Endothelial cell of umbilical vein (primary cell): ENCODE data around the gene NODAL. TPM values are rescaled to one million over a fixed set of nuclear protein-coding genes. Genes with fewer than 3 reads are reported as not detected.

Source experiments
- BruUV-seq: library from RNA; stranded (reverse); fragments of 400-500 nt; replicated peaks from 2 replicates; lab custom pipeline; 2021; lab: Mats Ljungman, UMichigan
- CTCF ChIA-PET: fragments of 300-600, 350-600 bp; sonication (Branson Sonifier 250); formaldehyde crosslinking; loops from one replicate; lab custom pipeline; 2021; ENCODE audit warnings: antibody characterized with exemption, inconsistent platforms; lab: Charles Lee
- POLR2A ChIA-PET: fragments of 300-600, 350-600 bp; sonication (Branson Sonifier 250); formaldehyde crosslinking; loops from one replicate; lab custom pipeline; 2021; ENCODE audit warnings: antibody characterized with exemption, inconsistent platforms; lab: Charles Lee
- DNase-seq: peaks from one replicate; pipeline ENCODE4 v3.0.0-alpha.2; 2011; ENCODE audit warnings: low read depth, low spot score
- FAIRE-seq: peaks from 2 replicates; lab custom pipeline; 2011; peaks lifted over from hg19 to GRCh38; lab: Jason Lieb, UNC
- H2AFZ ChIP-seq: 2 replicates; pipeline ENCODE4 v1.6.0; 2012; ENCODE audit warnings: low read depth, low read length, control low read depth, inconsistent platforms
- H3K27ac ChIP-seq: 2 replicates; pipeline ENCODE4 v1.5.1; 2011; ENCODE audit warnings: low read depth, mild to moderate bottlenecking, control low read depth, low read length, moderate library complexity; ENCODE audit not compliant: insufficient read depth
- H3K27me3 ChIP-seq, 2 experiments: 2 replicates each; pipeline versions ENCODE4 v1.6.0 to v1.6.1; 2011; ENCODE audit warnings: low read length in 2 of 2, mixed read lengths in 1 of 2; ENCODE audit not compliant: control insufficient read depth in 2 of 2, insufficient read depth in 2 of 2
- H3K36me3 ChIP-seq, 2 experiments: 2 replicates in 1 of 2; 3 replicates in 1 of 2; pipeline ENCODE4 v1.5.1; 2011; ENCODE audit warnings: low read length in 2 of 2, mild to moderate bottlenecking in 1 of 2, moderate library complexity in 1 of 2; ENCODE audit not compliant: control insufficient read depth in 2 of 2, insufficient read depth in 2 of 2; ENCODE audit errors: extremely low read depth in 1 of 2
- H3K4me1 ChIP-seq: 3 replicates; pipeline ENCODE4 v1.5.1; 2011; ENCODE audit warnings: mild to moderate bottlenecking, low read length; ENCODE audit not compliant: control insufficient read depth, insufficient read depth; ENCODE audit errors: extremely low read depth
- H3K4me2 ChIP-seq: 2 replicates; pipeline ENCODE4 v1.6.1; 2011; ENCODE audit warnings: low read length, control low read depth, mixed read lengths; ENCODE audit not compliant: insufficient read depth
- H3K4me3 ChIP-seq, 3 experiments: fragments of 200-600 bp in 1 of 3; sonication (generic), shearing (Covaris generic) in 1 of 3; replicated peaks in 1 of 3; 2 replicates each; pipeline ENCODE4 v1.5.1; 2011 to 2016; ENCODE audit warnings: control low read depth in 3 of 3, low read length in 3 of 3, mild to moderate bottlenecking in 2 of 3, inconsistent platforms in 1 of 3, low read depth in 1 of 3, moderate library complexity in 1 of 3; ENCODE audit not compliant: insufficient read depth in 1 of 3
- H3K79me2 ChIP-seq: 2 replicates; pipeline ENCODE4 v1.6.0; 2012; ENCODE audit warnings: low read length, inconsistent platforms; ENCODE audit not compliant: control insufficient read depth, insufficient read depth
- H3K9ac ChIP-seq: replicated peaks from 2 replicates; pipeline ENCODE3; 2011; ENCODE audit warnings: low read length, control low read depth; ENCODE audit not compliant: insufficient read depth; ENCODE audit errors: extremely low read depth
- H3K9me1 ChIP-seq: replicated peaks from 3 replicates; pipeline ENCODE4 v1.6.0; 2011; ENCODE audit warnings: mild to moderate bottlenecking, low read length; ENCODE audit not compliant: control insufficient read depth, insufficient read depth; ENCODE audit errors: extremely low read depth
- H3K9me3 ChIP-seq: replicated peaks from 2 replicates; pipeline ENCODE4 v1.5.1; 2012; ENCODE audit warnings: low read length, inconsistent platforms; ENCODE audit not compliant: control insufficient read depth, insufficient read depth
- H4K20me1 ChIP-seq: replicated peaks from 2 replicates; pipeline ENCODE3; 2011; ENCODE audit warnings: mild to moderate bottlenecking, low read length; ENCODE audit not compliant: control insufficient read depth, insufficient read depth; ENCODE audit errors: extremely low read depth
- CTCF ChIP-seq, 2 donors: IDR thresholded peaks; 1 replicate in 1 of 2; 2 replicates in 1 of 2; pipeline ENCODE4 v1.5.1; 2011; ENCODE audit warnings: low read length in 2 of 2, mild to moderate bottlenecking in 2 of 2, moderate library complexity in 2 of 2, control low read depth in 1 of 2, inconsistent platforms in 1 of 2, low read depth in 1 of 2; ENCODE audit not compliant: insufficient read depth in 1 of 2; ENCODE audit errors: extremely low read depth in 1 of 2
- EZH2 ChIP-seq: IDR thresholded peaks from 2 replicates; pipeline ENCODE4 v1.6.1; 2012; ENCODE audit warnings: borderline replicate concordance, low read depth, mild to moderate bottlenecking, moderate library complexity, low read length, inconsistent platforms; ENCODE audit not compliant: severe bottlenecking
- FOS ChIP-seq: IDR thresholded peaks from 2 replicates; pipeline ENCODE4 v1.6.1; 2011; ENCODE audit warnings: mild to moderate bottlenecking, low read length, moderate library complexity, borderline replicate concordance; ENCODE audit not compliant: insufficient read depth
- GATA2 ChIP-seq: IDR thresholded peaks from 2 replicates; pipeline ENCODE4 v1.7.0; 2011; ENCODE audit warnings: low read depth, mild to moderate bottlenecking, moderate library complexity, mixed read lengths, low read length; ENCODE audit not compliant: insufficient read length, insufficient read depth
- MYC ChIP-seq: IDR thresholded peaks from one replicate; pipeline ENCODE4 v1.6.1; 2011; ENCODE audit warnings: mild to moderate bottlenecking, low read depth, low read length
- POLR2A ChIP-seq: IDR thresholded peaks from 2 replicates; pipeline ENCODE4 v1.6.1; 2012; ENCODE audit warnings: low read depth, mild to moderate bottlenecking, control low read depth, low read length
- POLR2AphosphoS5 ChIP-seq: IDR thresholded peaks from 2 replicates; pipeline ENCODE4 v1.6.1; 2012; ENCODE audit warnings: low read depth, mild to moderate bottlenecking, control low read depth, low read length, moderate library complexity; ENCODE audit not compliant: insufficient read depth
- dilution Hi-C: fragments of 300-500 bp; cut with MboI; formaldehyde crosslinking; loops from one replicate; pipeline ENCODE4 v1.15.0; 2019; ENCODE audit warnings: low sequenced_read_pairs; ENCODE audit not compliant: extremely low pct_ligation_motif_present
- intact Hi-C: fragments of 100-400 bp; cut with micrococcal nuclease; formaldehyde crosslinking; loops from one replicate; pipeline ENCODE4 v1.10.0; 2022
- polyA plus RNA-seq, 4 experiments: library from polyadenylated mRNA; depleted of rRNA in 3 of 4; stranded (reverse) in 3 of 4; unstranded in 1 of 4; fragments of >200 nt; gene quantifications; 2 replicates each; pipeline versions ENCODE4 v1.2.1 to v1.2.3, GENCODE V29; 2011 to 2012; ENCODE audit warnings: missing spikeins in 1 of 4
- total RNA-seq: library from RNA; stranded (reverse); gene quantifications from 2 replicates; pipeline ENCODE4 v1.2.3, GENCODE V29; 2021
- TF ChIP-seq, protein P1 (sequence below): IDR thresholded peaks from 2 replicates; pipeline ENCODE4 v1.6.1; 2011; ENCODE audit not compliant: insufficient read depth, insufficient read length

The NODAL gene
- total and polyA plus RNA-seq, 2 donors (not counting 3 experiments of a cell fraction or from before 2014, with no cell fraction given), result not detected

DNA sequence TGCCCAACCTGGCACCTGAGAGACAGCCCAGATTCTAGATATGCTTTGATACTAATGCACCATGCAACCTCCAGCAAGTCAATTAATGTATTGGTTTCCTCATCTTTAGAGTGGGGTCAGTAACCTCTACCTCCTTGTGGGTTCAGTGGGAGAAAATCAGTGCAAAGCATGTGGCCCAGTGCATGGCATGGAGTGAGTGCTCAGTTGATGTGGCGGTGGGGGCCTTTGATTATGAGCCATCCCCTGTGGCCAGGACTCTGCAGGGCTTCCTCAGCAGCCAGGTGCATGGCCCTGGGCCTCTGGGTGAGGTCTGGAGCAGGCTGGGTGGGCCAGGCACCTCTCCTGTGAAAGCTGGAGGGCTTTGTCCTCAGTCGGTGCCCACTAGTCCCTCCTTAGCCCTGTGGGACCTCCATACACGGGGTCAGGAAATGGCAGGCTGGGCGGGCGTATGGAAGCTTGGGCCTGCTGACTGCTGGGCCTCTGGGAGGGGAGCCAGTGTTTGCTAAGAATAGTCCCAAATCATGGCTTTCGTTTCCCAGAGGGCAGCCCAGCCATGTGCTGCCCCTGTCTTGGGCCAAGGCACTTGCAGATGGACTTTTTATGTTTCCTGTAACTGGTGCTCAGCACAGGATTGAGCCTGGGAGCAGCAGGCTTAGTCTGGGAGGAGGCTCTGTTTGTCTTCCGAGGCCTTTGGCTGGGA lies 40.5 kb upstream of the NODAL start:
- intact Hi-C loops (loop anchor here (2.0 kb wide), 1 partner anchor 19 kb away; no protein-coding TSS in a partner anchor), dilution Hi-C loops (no loop called here)
- Histone ChIP-seq H2AFZ (no peak overlapping the region), H3K9me1 (no peaks in the 10 kb centered on the region), H3K36me3 (no peaks in the 10 kb centered on the region), H4K20me1 (no peaks in the 10 kb centered on the region), H3K4me3 (no peak overlapping the region), H3K27me3 (no peaks in the 10 kb centered on the region), H3K9me3 (no peaks in the 10 kb centered on the region), H3K9ac (no peak overlapping the region), H3K4me1 (peaks cover 44% of the 10 kb centered on the region), H3K79me2 (peaks cover 3% of the 10 kb centered on the region), H3K4me2 (no peak overlapping the region), H3K27ac (no peak overlapping the region)
- TF ChIP-seq, protein P1, sequence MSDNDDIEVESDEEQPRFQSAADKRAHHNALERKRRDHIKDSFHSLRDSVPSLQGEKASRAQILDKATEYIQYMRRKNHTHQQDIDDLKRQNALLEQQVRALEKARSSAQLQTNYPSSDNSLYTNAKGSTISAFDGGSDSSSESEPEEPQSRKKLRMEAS, result peak; percentile 55
- TF ChIP-seq CTCF (IDR thresholded peaks at IDR 0.05; ENCODE audit: extremely low read depth in 1 of 2, insufficient read depth in 1 of 2, low read depth in 1 of 2, low read length in 2 of 2) (no peak), FOS (no peak), POLR2AphosphoS5 (no peak), GATA2 (no peak), POLR2A (no peak), EZH2 (no peak), MYC (no peak)
- peak; percentile 49 for DNase-seq
- peak; percentile 53 for FAIRE-seq
- ChIA-PET CTCF (no interaction called here), POLR2A (no interaction called here)
- BruUV-seq, result no TSS peak
